ENCODE results near the gene RASEF.

Gene RASEF

DNA sequence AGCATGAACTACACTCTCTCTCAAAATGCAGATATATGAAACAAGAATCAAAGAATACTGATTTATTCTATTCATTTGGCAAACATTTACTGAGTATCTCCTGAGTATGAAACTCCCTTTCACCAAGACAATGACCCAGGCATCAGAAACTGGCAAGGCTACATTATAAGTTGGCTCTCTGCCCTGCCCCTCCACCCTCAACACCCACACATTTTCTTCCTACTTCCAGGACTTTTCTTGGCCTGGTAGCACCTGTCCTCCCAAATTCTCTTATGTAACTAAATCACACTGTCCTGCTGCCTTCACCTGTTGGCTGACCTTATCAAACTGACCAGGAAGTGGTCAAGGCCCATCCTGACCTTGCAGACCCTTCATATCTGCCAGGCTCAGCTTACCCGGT is 3.5 kb downstream of the RASEF start:
- FAIRE-seq (no peak), DNase-seq (ENCODE audit: insufficient read length, low spot score) (no peak)

DNA sequence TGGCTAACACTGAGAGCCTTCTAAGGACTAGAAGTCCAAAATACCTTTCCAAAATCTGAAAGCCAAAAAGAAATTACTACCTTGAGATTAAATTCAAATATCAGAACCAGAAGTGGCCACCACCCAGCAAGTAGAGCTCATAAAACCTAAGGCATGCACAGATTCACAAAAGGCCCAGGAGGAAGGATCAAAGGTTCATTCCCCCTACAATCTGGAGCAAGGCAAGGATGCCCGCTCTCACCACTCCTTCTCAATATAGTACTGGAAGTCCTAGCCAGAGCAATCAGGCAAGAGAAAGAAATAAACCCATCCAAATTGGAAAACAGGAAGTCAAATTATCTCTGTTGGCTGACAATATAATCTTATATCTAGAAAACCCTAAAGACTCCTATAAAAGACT is 6.0 kb downstream of the RASEF start:
- no peak for FAIRE-seq
- DNase-seq (ENCODE audit: insufficient read length, low spot score), result no peak

DNA sequence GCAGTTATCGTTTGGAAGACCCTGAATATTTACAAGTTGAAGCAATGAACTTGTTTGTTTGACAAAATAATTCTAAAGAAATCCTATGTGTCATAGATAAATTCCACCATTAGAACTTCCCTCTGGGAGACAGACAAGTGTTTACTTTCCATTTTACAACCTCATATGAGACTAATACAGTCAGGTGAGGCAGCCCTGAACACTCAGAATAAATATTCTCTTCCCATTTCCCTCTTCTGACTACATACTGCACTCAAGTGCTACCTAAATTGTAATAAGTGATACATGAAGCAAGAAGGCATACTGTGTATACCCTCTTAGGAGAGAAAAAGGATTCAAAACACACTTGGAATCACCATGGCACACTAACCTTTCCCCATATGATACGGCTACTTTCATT is 6.8 kb downstream of the RASEF start:
- FAIRE-seq (no peak), DNase-seq (ENCODE audit: insufficient read length, low spot score) (no peak)

DNA sequence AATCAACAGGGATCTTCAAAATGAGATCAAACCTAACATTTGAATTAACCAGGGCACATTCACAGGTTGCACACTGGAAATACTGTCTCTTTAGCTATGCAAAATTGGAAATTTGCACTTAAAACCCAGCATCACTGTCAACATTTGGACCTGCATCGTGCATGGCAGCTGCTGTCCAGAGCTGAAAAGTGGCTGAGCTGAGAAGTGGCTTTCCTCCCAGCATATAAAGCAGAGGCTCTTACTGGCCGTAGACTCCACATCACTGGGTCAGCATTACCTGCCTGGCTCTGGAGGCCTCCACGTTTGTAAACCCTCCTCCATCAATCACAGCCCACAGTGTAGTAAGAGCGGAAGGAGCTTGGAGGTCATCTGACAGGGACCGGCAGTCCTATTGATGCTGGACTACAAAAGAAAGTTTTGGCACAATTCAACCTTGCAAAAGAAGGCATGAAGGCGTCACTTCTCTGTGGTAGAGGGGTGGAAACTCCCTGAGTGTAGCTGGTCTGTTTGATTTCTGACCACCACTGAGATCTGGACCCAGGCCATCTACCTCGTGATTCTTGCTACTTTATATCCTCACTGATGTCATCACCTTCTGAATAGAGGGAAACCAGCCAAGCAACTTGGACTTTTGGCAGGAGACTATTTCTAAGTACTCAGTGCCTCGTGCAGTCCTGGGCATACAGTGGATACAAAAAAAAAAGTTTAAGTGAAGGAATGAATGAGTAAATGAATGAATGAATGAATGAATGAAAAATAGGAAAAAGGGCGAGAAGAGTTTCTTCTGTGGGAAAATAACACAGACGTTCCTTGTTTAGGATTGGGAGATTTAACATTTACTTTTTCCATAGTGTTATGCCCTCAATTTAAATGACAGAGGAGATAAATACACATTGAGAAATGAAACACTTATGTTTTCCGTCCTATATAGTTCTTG is 14.8 kb downstream of the RASEF start:
- DNase-seq (ENCODE audit: insufficient read length, low spot score) (no peak), FAIRE-seq (no peak)

DNA sequence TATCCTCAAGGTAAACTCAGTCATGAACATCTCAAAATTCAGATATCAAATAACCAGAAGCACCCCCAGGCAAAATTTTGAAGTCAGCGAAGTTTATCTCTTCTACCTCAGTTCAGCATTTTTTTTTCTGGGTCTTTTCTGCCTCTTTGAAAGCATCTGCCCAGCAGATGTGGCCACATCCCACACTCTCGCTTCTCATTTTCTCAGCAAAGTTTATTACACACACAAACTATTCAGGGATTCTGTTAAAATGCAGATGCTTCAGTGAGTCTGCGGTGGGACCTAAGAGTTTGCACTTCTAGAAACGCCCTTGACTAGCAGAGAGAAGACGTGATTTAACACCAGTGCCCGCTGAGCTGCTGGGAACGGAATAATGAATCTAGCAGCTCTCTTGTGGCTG is 19.3 kb downstream of the RASEF start:
- FAIRE-seq, result no peak
- no peak for DNase-seq (ENCODE audit: insufficient read length, low spot score)

DNA sequence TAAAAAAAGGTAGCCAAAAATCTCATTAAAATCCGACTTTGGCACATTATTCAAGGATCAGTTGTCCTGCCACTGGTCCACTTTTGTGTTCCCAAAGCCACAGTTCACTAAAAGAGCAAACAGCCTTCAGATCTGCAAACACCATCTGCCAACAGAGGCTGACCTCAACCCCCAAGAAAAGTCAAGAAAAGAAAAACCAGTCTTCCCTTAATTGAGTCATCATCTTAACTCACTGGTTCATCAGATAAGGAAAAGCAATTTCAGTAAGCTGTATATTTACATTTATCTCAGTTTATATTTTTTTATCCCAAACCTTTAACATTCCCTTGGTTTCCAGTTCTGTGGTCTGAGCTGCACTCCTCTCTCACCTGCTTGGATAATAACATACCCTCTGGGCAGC is 21.2 kb downstream of the RASEF start:
- DNase-seq (ENCODE audit: insufficient read length, low spot score) (no peak), FAIRE-seq (no peak)

DNA sequence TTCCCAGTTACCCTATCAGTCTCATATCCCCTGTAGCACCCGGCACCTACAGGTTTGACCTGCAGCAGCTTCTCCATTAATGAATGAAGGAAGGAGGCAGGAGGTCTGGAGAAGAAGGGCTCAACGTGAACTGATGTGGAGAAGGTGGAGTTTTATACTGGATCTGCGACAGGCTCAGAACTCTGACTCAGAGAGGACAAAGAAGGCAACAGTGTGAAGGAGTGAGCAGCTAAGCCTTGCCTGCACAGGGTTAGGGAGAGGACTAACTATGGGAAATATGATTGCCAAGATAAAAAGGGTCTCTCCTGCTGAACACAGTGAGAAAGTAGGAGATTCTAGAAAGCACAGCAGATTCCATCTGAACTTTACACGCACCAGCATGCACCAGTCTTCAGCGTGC is 23.6 kb downstream of the RASEF start:
- FAIRE-seq, result no peak
- no peak for DNase-seq (ENCODE audit: insufficient read length, low spot score)

DNA sequence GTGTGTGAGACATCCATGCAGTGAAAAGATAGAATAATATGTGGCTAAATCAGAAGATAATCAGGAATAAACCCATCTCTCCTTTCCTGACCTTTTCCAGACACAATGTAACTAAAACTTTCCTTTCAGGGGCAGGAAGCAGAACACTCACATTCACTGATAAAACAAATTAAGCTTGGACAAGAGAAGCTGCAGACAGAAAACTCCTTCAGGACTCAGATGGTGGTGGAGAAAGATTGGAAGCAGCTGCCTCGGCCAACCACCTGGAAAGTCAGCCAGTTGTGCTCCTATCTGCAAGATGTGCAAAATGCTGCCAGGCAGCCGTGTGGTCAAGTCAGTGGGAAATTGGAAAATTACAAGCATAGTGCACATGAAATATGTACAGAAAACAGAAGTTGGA is 26.9 kb downstream of the RASEF start:
- no peak for DNase-seq (ENCODE audit: insufficient read length, low spot score)
- FAIRE-seq, result no peak

DNA sequence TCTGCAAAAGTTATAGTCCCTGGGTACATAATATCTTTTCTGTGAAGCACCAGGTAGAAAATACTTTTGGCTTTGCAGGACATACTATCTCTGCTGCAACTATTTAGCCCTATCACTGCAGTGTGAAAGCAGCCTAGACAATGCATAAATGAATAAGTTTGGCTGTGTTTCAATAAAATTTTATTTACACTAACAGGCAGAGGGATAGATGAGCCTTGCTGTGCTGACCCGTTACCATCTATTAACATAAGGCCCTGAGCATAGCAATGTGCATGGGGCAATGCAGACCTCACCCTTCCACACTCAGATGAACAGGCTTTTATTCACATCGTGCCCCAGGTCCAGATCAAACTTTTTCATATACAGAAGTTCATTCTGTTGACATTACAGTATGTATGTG is 27.8 kb downstream of the RASEF start:
- DNase-seq (ENCODE audit: insufficient read length, low spot score), result no peak

DNA sequence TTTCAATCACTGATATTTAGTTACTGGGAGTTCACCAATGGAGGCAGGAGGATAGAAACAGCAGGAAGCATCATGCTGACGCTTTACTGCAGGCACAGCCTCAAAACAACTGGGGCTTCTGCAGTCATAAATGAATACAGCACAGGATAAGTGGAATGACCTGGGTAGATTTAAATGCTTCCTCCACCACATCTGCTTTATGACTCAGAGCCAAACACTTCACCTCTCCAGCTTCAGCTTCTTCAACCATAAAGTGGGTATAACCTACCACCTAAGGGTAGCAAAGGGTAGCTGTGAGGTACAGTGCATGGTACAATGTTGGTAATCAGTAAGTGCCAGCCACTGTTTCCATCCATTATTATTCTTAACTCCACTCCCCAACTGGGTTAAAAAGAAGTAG is 28.4 kb downstream of the RASEF start:
- DNase-seq (ENCODE audit: insufficient read length, low spot score), result no peak
- no peak for FAIRE-seq

More for the DNA sequence above, 27.8 kb downstream of the RASEF start:
- no peak for FAIRE-seq

DNA sequence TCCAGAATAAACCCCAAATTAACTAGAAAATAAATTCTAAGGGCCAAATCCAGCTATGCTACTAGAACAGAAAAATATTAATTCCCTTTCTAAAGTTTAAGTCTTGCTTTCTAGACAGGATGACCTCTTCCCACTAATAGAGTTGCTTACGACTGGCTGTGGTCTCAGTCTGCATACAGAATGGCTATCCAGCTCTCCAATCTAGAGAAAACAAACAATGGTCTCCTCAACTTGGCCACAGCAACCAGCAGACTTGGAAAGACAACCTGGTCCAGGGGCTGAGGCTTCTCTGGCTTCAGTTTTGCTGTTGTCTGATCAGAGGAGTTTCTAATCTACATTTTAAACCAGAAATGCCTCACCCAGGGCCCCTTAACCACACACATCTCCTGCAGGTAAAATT is 28.9 kb downstream of the RASEF start:
- no peak for DNase-seq (ENCODE audit: insufficient read length, low spot score)
- no peak for FAIRE-seq

DNA sequence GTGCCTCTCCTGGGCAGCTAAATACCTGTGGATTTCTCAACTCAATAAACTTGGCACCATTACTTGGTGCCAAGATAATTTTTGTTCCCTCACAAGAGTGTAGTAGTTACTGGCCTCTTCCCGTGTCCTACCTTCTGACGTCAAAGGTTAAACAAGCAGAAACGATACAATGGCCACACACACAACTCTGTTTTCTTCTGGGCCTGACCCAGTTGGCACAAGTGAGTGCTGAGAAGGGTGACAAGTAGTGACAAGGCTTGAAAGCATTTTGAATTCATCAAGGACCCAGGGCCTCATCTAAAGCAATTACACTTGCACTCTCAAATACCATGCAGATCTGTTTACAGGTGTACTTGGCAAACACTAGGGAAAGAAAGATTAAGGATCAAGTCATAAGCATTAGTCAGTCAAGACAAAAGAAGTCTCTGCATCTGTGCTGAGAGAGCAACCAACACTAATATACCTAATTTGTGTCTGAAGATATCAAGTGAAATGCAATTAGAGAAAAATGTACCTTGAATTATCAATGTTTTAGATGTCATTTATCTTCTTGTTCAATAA is 30.8 kb downstream of the RASEF start:
- DNase-seq (ENCODE audit: insufficient read length, low spot score), result no peak
- no peak for FAIRE-seq

DNA sequence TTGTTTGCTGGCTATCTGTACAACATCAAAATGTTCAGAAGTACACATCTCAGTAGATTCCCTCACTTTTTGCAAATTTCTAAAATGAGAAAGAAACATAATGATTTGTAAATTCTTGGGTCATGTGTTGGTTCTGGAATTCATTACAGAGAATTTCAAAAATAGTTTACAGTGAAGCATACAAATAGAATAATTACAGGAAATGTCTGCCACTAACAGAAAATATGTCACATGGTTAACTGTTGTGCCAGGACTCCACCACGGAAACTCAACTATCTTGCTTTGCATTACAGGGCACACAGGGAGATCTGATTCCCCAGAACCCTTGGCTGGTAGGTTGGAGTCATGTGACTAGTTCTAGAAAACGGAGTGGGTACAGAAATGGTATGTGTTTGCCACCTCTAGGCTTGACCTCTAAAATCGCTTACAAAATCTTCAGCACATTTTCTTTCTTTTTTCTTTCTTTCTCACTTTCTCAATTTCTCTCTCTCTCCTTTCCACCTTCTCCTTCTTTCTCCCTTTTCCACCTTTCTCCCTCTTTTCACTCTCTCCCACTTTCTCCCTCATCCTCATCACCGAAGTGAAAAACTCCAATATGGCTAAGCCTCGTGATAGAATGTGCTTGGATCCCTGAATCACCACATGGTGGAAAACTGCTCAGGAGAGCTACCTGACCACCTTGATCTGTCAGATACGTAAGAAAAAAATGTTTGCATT is 32.4 kb downstream of the RASEF start:
- DNase-seq (ENCODE audit: insufficient read length, low spot score), result no peak

DNA sequence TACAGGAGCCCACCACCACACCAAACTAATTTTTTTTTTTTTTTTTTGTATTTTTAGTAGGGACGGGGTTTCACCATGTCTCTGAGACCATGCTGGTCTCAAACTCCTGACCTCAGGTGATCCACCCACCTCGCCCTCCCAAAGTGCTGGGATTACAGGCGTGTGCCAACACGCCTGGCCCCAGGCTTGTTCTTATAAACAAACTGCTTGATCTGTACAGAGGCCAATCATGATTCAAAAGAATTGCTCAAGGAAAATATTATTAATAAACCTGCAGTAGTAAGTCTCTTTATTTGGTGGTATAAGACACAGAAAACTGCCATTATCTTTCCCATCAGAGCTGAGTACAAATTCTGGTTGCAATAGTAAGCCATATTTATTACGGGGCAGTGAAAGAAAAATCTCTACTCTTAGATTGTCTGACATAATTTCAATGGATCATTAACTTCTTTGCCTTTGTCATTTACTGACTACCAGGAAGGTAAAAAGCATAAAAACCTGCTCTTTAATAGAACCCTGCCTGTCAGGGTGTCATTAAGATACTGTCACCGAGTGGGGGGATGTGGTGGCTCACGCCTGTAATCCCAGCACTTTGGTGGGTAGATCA is 33.3 kb downstream of the RASEF start:
- DNase-seq (ENCODE audit: insufficient read length, low spot score), result no peak
- no peak for FAIRE-seq

More for the DNA sequence above, 32.4 kb downstream of the RASEF start:
- no peak for FAIRE-seq

DNA sequence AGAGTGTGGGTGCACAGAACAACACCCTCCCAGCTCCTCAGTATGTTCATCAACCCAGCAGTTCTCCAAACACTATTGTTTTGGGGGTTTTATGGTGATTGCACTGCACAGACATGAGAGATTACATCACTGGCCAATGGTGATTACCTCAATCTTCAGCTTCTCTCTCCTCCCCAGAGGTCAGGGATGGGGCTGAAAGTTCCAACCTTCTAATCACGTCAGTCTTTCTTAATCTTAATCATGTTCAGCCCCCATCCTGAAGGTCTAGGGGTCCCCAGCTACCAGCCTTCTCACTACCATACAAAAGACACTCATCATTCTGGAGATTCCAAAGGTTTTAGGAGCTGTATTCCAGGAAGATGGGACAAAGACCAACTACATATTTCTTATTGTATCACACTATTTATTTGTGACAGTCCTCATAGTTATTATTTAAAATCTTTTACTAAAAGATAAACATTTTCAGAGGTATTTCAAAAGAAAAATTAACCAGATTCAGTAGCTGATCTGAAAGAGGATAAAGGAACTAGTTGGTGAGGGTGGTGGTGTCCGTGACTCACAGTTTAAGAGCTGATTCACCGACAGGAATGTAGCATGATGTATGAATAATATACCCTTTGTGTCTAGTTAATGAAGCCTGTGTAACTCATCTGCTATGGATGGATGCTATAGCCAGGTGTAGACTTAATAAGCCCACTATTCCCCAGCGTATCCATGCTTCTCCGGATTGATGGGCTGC is 35.6 kb downstream of the RASEF start:
- peak; percentile 13 for FAIRE-seq

DNA sequence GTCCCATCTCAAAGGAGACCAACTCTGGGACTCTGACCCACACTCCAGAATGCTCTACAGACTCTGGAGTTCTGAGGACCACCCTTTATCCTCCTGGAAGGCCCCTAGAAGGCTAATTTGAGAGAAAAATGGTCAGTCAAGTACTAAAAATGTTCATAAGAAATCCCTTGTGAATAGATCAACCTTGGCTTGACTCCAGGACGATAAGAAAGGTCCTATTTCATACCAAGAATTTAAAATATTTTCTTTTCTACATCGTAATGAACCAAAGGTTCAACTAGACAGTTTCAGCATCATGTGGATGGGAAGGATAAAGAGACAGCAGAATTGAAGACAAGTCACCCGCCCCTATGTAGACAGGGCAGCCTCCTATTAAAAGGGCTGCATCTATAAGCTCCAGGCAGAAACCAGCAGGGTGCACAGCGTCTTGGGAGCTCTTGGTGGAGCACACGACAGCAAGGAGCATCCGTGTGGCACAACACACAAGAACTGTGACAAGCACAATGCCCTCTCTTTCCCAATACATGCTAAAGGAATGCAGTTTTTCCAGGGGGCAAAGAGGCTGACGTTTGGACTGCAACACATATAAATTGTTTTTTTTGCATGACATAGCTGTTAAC is 38.3 kb downstream of the RASEF start:
- FAIRE-seq (no peak), DNase-seq (ENCODE audit: insufficient read length, low spot score) (no peak)

More for the DNA sequence above, 35.6 kb downstream of the RASEF start:
- peak; percentile 60 for DNase-seq (ENCODE audit: insufficient read length, low spot score)

DNA sequence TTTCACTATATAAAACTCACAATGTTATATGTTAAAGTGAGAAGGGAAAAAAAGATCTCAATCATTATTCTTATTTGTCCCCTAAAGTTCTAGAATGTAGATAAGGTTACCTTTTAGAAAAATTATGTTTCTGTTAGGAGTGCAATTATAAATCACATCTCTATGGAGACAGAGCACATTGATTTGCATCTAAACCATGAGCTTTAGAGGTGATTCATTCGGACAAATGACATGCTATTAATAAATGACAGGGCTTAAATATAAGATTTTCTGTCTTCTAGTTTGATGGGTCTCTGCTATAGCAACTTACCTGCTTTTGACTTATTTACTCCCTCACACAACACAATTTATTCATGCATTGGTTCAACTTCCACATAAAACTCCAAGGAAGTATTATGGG is 39.8 kb downstream of the RASEF start:
- FAIRE-seq, result no peak

DNA sequence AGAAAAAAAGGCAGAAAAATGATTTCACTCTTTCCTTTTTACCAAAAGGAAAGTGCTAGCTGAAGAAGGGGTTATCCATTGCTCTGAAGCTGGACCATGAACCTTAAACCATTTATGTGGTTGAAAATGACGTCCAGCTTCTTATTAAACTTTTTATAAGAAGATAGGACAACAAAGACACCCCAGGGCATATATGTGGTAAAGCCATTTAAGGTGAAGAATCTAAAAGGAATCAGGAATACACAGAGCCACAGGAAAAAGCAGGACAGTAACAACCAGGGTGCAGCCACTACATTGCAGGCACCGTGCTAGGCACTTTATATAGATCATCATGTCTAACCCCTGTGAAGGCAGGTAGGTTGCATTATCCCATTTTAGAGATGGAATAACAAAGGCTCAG is 42.1 kb downstream of the RASEF start:
- DNase-seq (ENCODE audit: insufficient read length, low spot score), result no peak
- FAIRE-seq, result no peak

More for the DNA sequence above, 39.8 kb downstream of the RASEF start:
- DNase-seq (ENCODE audit: insufficient read length, low spot score), result no peak

DNA sequence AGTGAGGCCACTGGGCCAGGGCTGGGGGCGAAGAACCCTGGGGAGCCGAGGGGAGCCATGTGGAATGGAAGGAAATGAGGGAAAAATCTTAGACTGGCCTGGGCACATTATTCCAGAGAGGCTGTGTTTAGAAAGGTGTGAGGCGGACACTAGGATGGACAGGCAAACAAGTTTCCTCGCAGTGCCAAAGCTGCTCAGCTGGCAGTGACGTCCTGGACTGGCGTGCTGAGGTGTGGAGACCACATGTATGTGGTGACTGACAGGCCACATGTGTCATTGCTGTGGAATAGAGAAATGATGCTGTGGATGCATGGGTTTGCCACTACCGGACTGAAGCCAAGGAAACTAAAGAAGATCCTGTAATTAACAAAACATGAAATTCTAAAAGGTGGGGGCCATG is 42.6 kb downstream of the RASEF start:
- no peak for FAIRE-seq
- no peak for DNase-seq (ENCODE audit: insufficient read length, low spot score)

DNA sequence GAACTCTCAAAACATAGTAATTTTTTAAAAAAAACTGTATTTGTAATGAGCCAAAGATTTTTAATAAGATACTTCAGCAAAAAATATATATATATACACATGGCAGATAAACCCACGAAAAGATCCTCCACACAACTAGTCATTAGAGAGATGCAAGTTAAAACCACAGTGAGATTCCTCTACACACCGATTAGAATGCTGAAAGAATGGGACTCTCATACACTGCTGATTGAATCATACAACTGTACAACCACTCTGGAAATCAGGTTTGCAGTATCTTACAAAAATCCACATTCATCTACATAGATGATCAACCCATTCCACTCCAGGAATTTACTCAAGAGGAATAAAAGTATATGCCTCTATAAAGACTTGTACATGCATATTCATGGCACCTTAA is 43.7 kb downstream of the RASEF start:
- FAIRE-seq (no peak), DNase-seq (ENCODE audit: insufficient read length, low spot score) (no peak)
